Measurements from ENCODE around the gene STX7.
"Not testable (repeated sequence)": the region's sequence is repeated elsewhere in the genome, so short reads cannot be mapped to it uniquely, and the experiment has no call there.

Gene STX7

GRCh38 chr6:132512638-132513632, at the start of gene STX7:
Gene STX7, minus strand, starts transcription at chr6:132513116. Its CDS starts 9,586 bp downstream, at chr6:132503530.
- DNase-seq: peak; percentile 69 to 88

GRCh38 chr6:132560087-132560486, 47.2 kb upstream of the STX7 start:
- not testable (repeated sequence) for DNase-seq

GRCh38 chr6:132552372-132552771, 39.5 kb upstream of the STX7 start, which contains the start of gene TAAR8:
Gene TAAR8, plus strand, starts transcription at chr6:132552672. Its CDS starts 21 bp downstream, at chr6:132552693.
- DNase-seq: no peak

- DNase-seq: no peak
Measured at GRCh38 chr6:132551214-132551613, 38.3 kb upstream of the STX7 start.

- DNase-seq: no peak
Measured at GRCh38 chr6:132548746-132549463, 36.0 kb upstream of the STX7 start.

GRCh38 chr6:132544826-132545225, 31.9 kb upstream of the STX7 start:
- DNase-seq: no peak

- DNase-seq: no peak
Measured at GRCh38 chr6:132537977-132538376, 25.1 kb upstream of the STX7 start, which contains the start of gene TAAR9. Gene TAAR9, plus strand, starts transcription at chr6:132538277. Its CDS starts 13 bp downstream, at chr6:132538290.

- no peak for DNase-seq
Measured at GRCh38 chr6:132537145-132537544, 24.2 kb upstream of the STX7 start.

GRCh38 chr6:132534546-132534945, 21.6 kb upstream of the STX7 start:
- DNase-seq: not testable (repeated sequence)

GRCh38 chr6:132530293-132530974, 17.5 kb upstream of the STX7 start:
- DNase-seq: no peak

- DNase-seq: no peak
Measured at GRCh38 chr6:132527791-132528190, 14.9 kb upstream of the STX7 start.

- DNase-seq: no peak
Measured at GRCh38 chr6:132526461-132526860, 13.5 kb upstream of the STX7 start.

- no peak for DNase-seq
Measured at GRCh38 chr6:132525866-132526265, 12.9 kb upstream of the STX7 start.

- DNase-seq: no peak
Measured at GRCh38 chr6:132524646-132525045, 11.7 kb upstream of the STX7 start.

GRCh38 chr6:132520953-132521352, 8.0 kb upstream of the STX7 start:
- DNase-seq: no peak

- no peak for DNase-seq
Measured at GRCh38 chr6:132515386-132515785, 2.5 kb upstream of the STX7 start.

GRCh38 chr6:132513831-132514545, 1.1 kb upstream of the STX7 start:
- DNase-seq: no peak

- no peak for DNase-seq
Measured at GRCh38 chr6:132512342-132512637, 626 bp downstream of the STX7 start.

- no peak for DNase-seq
Measured at GRCh38 chr6:132511831-132512220, 1.1 kb downstream of the STX7 start.

- no peak for DNase-seq
Measured at GRCh38 chr6:132511210-132511830, 1.6 kb downstream of the STX7 start.

- no peak for DNase-seq
Measured at GRCh38 chr6:132506869-132507808, 5.8 kb downstream of the STX7 start.
